VCaP (cell line): ENCODE data around the gene TFRC.
A peak's percentile ranks its signal among the peaks of the same experiment; 100 is the strongest.

Experiments used
- H3K27ac ChIP-seq: fragments of 450-650 bp; 2 replicates; pipeline ENCODE4 v1.5.1; 2017
- CTCF ChIP-seq: fragments of 450-650 bp; conservative IDR thresholded peaks from 2 replicates; pipeline ENCODE4 v1.5.1; 2017; ENCODE audit warnings: mild to moderate bottlenecking, moderate library complexity

TFRC gene

GRCh38 chr3:196051282-196052076 lies 30.4 kb downstream of the TFRC start:
- TF ChIP-seq CTCF = no peak
- peak overlapping the region; percentile 3; the same call in 1 of the 2 replicates for H3K27ac ChIP-seq

GRCh38 chr3:196050597-196050996 lies 31.3 kb downstream of the TFRC start:
- peak overlapping the region; percentile 3; the same call in 1 of the 2 replicates for H3K27ac ChIP-seq
- no peak for TF ChIP-seq CTCF

GRCh38 chr3:196049653-196050052 lies 32.2 kb downstream of the TFRC start:
- no peak for TF ChIP-seq CTCF

GRCh38 chr3:196048922-196049598 lies 32.8 kb downstream of the TFRC start:
- TF ChIP-seq CTCF = no peak
- peak overlapping the region; percentile 65 for H3K27ac ChIP-seq

More at GRCh38 chr3:196049653-196050052, 32.2 kb downstream of the TFRC start:
- peak overlapping the region; percentile 65 for H3K27ac ChIP-seq

- TF ChIP-seq CTCF = no peak
- peak overlapping the region; percentile 65 for H3K27ac ChIP-seq
These were observed 34.4 kb downstream of the TFRC start for GRCh38 chr3:196047391-196048030.

- no peak overlapping the region for H3K27ac ChIP-seq
- no peak for TF ChIP-seq CTCF
These were observed 37.4 kb downstream of the TFRC start for GRCh38 chr3:196044513-196044912.

- no peak for TF ChIP-seq CTCF
- H3K27ac ChIP-seq = no peak overlapping the region
These were observed 39.2 kb downstream of the TFRC start for GRCh38 chr3:196042673-196043072.
